SK-N-SH (cell line): ENCODE results near the gene PXN. TPM values are rescaled to one million over a fixed set of nuclear protein-coding genes. Genes with fewer than 3 reads are reported as not detected.

Source experiments
- CTCF ChIA-PET: fragments of 300-600, 350-600 bp; formaldehyde crosslinking; extraction: SDS; loops from one replicate; lab custom pipeline; 2021; lab: Yijun Ruan, JAX
- POLR2A ChIA-PET: fragments of 350-600 bp; sonication (Branson Sonifier 250); formaldehyde crosslinking; extraction: SDS; loops from one replicate; lab custom pipeline; 2020; ENCODE audit warnings: antibody characterized with exemption, inconsistent platforms; lab: Yijun Ruan, JAX
- DNase-seq: peaks from one replicate; pipeline ENCODE4 v3.0.0; 2012
- H2AFZ ChIP-seq: fragments of 200-600 bp; sonication (generic); 2 replicates; pipeline ENCODE4 v1.8.1; 2016; ENCODE audit warnings: antibody characterized with exemption, mild to moderate bottlenecking, low read depth
- H3F3A ChIP-seq: fragments of 200-600 bp; sonication (generic); replicated peaks from 2 replicates; pipeline ENCODE3; 2016; ENCODE audit warnings: antibody characterized with exemption, mild to moderate bottlenecking; ENCODE audit not compliant: insufficient read depth
- H3K27ac ChIP-seq, 2 experiments: fragments of 200-500 bp in 1 of 2; fragments of 200-600 bp in 1 of 2; sonication (Bioruptor generic) in 1 of 2; sonication (generic), shearing (Covaris generic) in 1 of 2; 2 replicates each; pipeline versions ENCODE4 v1.5.1 to v1.6.1; 2014 to 2016; ENCODE audit warnings: low read depth in 2 of 2, inconsistent platforms in 1 of 2, low read length in 1 of 2, mild to moderate bottlenecking in 1 of 2, mixed read lengths in 1 of 2
- H3K27me3 ChIP-seq: fragments of 200-600 bp; sonication (generic), shearing (Covaris generic); 2 replicates; pipeline ENCODE4 v1.6.1; 2016; ENCODE audit warnings: mixed run types; ENCODE audit not compliant: insufficient read depth
- H3K36me3 ChIP-seq, 2 experiments: fragments of 200-500 bp in 1 of 2; fragments of 200-600 bp in 1 of 2; sonication (Bioruptor generic) in 1 of 2; sonication (generic) in 1 of 2; replicated peaks in 1 of 2; 2 replicates each; pipeline versions ENCODE3 to v1.5.1; 2014 to 2016; ENCODE audit warnings: low read length in 1 of 2, mild to moderate bottlenecking in 1 of 2; ENCODE audit not compliant: insufficient read depth in 2 of 2, control insufficient read depth in 1 of 2
- H3K4me1 ChIP-seq, 2 experiments: fragments of 200-500 bp in 1 of 2; fragments of 200-600 bp in 1 of 2; sonication (Bioruptor generic) in 1 of 2; sonication (generic), shearing (Covaris generic) in 1 of 2; 2 replicates each; pipeline versions ENCODE4 v1.5.1 to v1.6.1; 2014 to 2016; ENCODE audit warnings: low read depth in 1 of 2, low read length in 1 of 2, mixed run types in 1 of 2; ENCODE audit not compliant: insufficient read depth in 2 of 2, control insufficient read depth in 1 of 2
- H3K4me2 ChIP-seq: fragments of 200-600 bp; sonication (generic), shearing (Covaris generic); 2 replicates; pipeline ENCODE4 v1.6.1; 2017; ENCODE audit warnings: mixed run types
- H3K4me3 ChIP-seq, 2 experiments: fragments of 200-500 bp in 1 of 2; fragments of 200-600 bp in 1 of 2; sonication (Bioruptor generic) in 1 of 2; sonication (generic), shearing (Covaris generic) in 1 of 2; 2 replicates each; pipeline versions ENCODE4 v1.5.1 to v1.8.1; 2014 to 2016; ENCODE audit warnings: low read depth in 2 of 2, inconsistent platforms in 1 of 2, low read length in 1 of 2, mild to moderate bottlenecking in 1 of 2, mixed read lengths in 1 of 2, moderate library complexity in 1 of 2
- H3K79me2 ChIP-seq: fragments of 200-600 bp; sonication (generic); 2 replicates; pipeline ENCODE4 v1.8.1; 2017; ENCODE audit warnings: mild to moderate bottlenecking; ENCODE audit not compliant: insufficient read depth
- H3K9ac ChIP-seq: fragments of 200-600 bp; sonication (generic); 2 replicates; pipeline ENCODE4 v1.6.1; 2017; ENCODE audit warnings: mixed run types
- H3K9me2 ChIP-seq: fragments of 200-600 bp; sonication (generic); 2 replicates; pipeline ENCODE4 v1.6.1; 2017; ENCODE audit warnings: mixed run types
- H3K9me3 ChIP-seq: fragments of 200-600 bp; sonication (generic); 2 replicates; pipeline ENCODE4 v1.6.1; 2017; ENCODE audit warnings: mixed run types, mild to moderate bottlenecking, moderate library complexity
- H4K20me1 ChIP-seq: fragments of 200-600 bp; sonication (generic); 2 replicates; pipeline ENCODE4 v1.6.1; 2017; ENCODE audit warnings: mild to moderate bottlenecking, mixed run types; ENCODE audit not compliant: insufficient read depth
- CTCF ChIP-seq: fragments of 200-600 bp; sonication (generic); IDR thresholded peaks from 2 replicates; pipeline ENCODE4 v1.6.1; 2017; ENCODE audit warnings: antibody characterized with exemption, mild to moderate bottlenecking, moderate library complexity
- ELF1 ChIP-seq: IDR thresholded peaks from 2 replicates; pipeline ENCODE4 v1.4.0; 2012
- EZH2phosphoT487 ChIP-seq: fragments of 200-600 bp; sonication (generic); IDR thresholded peaks from 2 replicates; pipeline ENCODE4 v1.6.1; 2017; ENCODE audit warnings: low read depth, mixed run types, mild to moderate bottlenecking, antibody characterized with exemption, moderate library complexity, borderline replicate concordance
- FOSL2 ChIP-seq: IDR thresholded peaks from 2 replicates; pipeline ENCODE4 v1.4.0; 2012; ENCODE audit warnings: low read depth, mild to moderate bottlenecking, moderate library complexity, borderline replicate concordance
- FOXJ3 ChIP-seq: sonication (generic); formaldehyde crosslinking; IDR thresholded peaks from 2 replicates; pipeline ENCODE4 v1.5.1; 2020; ENCODE audit warnings: mild to moderate bottlenecking, missing genetic modification reagents
- FOXM1 ChIP-seq: IDR thresholded peaks from 2 replicates; pipeline ENCODE4 v1.4.0; 2012; ENCODE audit warnings: low read depth, mild to moderate bottlenecking
- JUND ChIP-seq: IDR thresholded peaks from 2 replicates; pipeline ENCODE4 v1.4.0; 2012
- MEF2A ChIP-seq: IDR thresholded peaks from 2 replicates; pipeline ENCODE4 v1.4.0; 2012; ENCODE audit warnings: low read depth, borderline replicate concordance
- NRF1 ChIP-seq: IDR thresholded peaks from 2 replicates; pipeline ENCODE4 v1.6.1; 2012; ENCODE audit warnings: low read depth, mild to moderate bottlenecking, low read length
- RAD21 ChIP-seq: IDR thresholded peaks from 2 replicates; pipeline ENCODE4 v1.6.1; 2012; ENCODE audit warnings: mild to moderate bottlenecking, low read length
- RCOR1 ChIP-seq: fragments of 150-350 bp; IDR thresholded peaks from 2 replicates; pipeline ENCODE4 v1.6.1; 2017; ENCODE audit warnings: antibody characterized with exemption, low read length
- REST ChIP-seq: IDR thresholded peaks from 2 replicates; pipeline ENCODE4 v1.6.1; 2012; ENCODE audit warnings: mild to moderate bottlenecking, low read depth, low read length, moderate library complexity
- RFX5 ChIP-seq: IDR thresholded peaks from 2 replicates; pipeline ENCODE4 v1.6.1; 2012; ENCODE audit warnings: mild to moderate bottlenecking, improper control_type of control experiment, low read length
- RXRA ChIP-seq: IDR thresholded peaks from 2 replicates; pipeline ENCODE4 v1.4.0; 2012; ENCODE audit warnings: low read depth, mild to moderate bottlenecking, borderline replicate concordance
- TEAD4 ChIP-seq: IDR thresholded peaks from 2 replicates; pipeline ENCODE4 v1.4.0; 2012; ENCODE audit warnings: mild to moderate bottlenecking, borderline replicate concordance; ENCODE audit not compliant: insufficient read depth
- ZBTB33 ChIP-seq: IDR thresholded peaks from 2 replicates; pipeline ENCODE4 v1.4.0; 2012; ENCODE audit warnings: low read depth, borderline replicate concordance
- WGBS: methylation state at CpG from one replicate; pipeline ENCODE4 v1.1.6; 2017; ENCODE audit warnings: low lambda C conversion rate; 5-methylcytosine and 5-hydroxymethylcytosine counted together
- polyA plus RNA-seq, 3 experiments: library from polyadenylated mRNA; depleted of rRNA; stranded (reverse); fragments of >200 nt; gene quantifications; 2 replicates each; pipeline ENCODE4 v1.2.3, GENCODE V29; 2012
- TF ChIP-seq, protein P1 (sequence below): IDR thresholded peaks from 2 replicates; pipeline ENCODE4 v1.4.0; 2012; ENCODE audit warnings: low read depth, borderline replicate concordance

Gene PXN
- polyA plus RNA-seq, 1 of the 3 experiments (the other 2 are of a cell fraction), result 89.0 TPM

GRCh38 chr12:120247621-120248030 lies 17.9 kb downstream of the PXN start (continued):
- TF ChIP-seq REST, result no peak
- TF ChIP-seq ELF1, result no peak
- TF ChIP-seq MEF2A, result no peak
- TF ChIP-seq ZBTB33, result no peak
- no peak for TF ChIP-seq CTCF

DNA sequence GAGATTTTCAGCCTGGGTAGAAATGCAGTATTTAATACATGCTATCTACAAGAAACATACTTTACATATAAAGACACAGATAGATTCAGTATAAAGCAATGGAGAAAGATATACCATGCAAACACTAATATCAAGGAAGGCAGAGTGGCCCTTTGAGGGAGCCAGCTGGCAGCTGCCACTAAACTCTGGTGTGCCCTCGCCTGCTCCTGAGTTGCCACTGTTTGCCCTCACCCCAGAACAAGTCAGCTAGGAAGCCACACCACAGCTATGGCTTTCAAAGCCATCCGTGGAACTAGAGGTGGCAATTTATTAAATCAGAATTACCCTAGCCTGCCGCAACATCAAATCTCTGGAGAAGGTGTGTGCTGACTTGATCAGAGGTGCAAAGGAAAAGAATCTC lies 18.3 kb downstream of the PXN start:
- Histone ChIP-seq H3K79me2 (peaks cover 98% of the 10 kb centered on the region), H3K9ac (peak overlapping the region; percentile 25; the same call in 1 of the 2 replicates), H4K20me1 (peaks cover 74% of the 10 kb centered on the region), H3K9me3 (no peaks in the 10 kb centered on the region), H3K27ac (peak overlapping the region; percentile 56 to 93; a peak in 3 of 4 replicates), H3K4me3 (peak overlapping the region in 1 of 2 experiments; percentile 32; a peak in 1 of 4 replicates), H3K9me2 (no peaks in the 10 kb centered on the region), H3K4me1 (peaks cover 17 to 56% of the 10 kb centered on the region in 2 experiments), H3K27me3 (no peaks in the 10 kb centered on the region), H3F3A (peaks cover 48% of the 10 kb centered on the region), H3K36me3 (peaks cover 0 to 14% of the 10 kb centered on the region in 2 experiments), H3K4me2 (peak overlapping the region; percentile 63), H2AFZ (no peak overlapping the region)
- DNase-seq, result no peak
- POLR2A ChIA-PET, result interaction anchor here (0.6 to 0.7 kb wide), 2 partner anchors 41 to 142 kb away, joined by 3 to 4 read pairs; no protein-coding TSS in a partner anchor
- WGBS, result 50% methylated on average over 3 of the region's 3 CpGs
- CTCF ChIA-PET, result interaction anchor here (0.7 to 3.1 kb wide), 6 partner anchors 9 to 19 kb away, joined by 3 to 17 read pairs (median 6); partner anchors contain the start of gene PXN
- TF ChIP-seq FOXM1, result no peak
- no peak for TF ChIP-seq NRF1
- no peak for TF ChIP-seq RAD21
- no peak for TF ChIP-seq FOSL2
- no peak for TF ChIP-seq JUND
- no peak for TF ChIP-seq RXRA
- no peak for TF ChIP-seq RCOR1
- no peak for TF ChIP-seq ZBTB33
- TF ChIP-seq EZH2phosphoT487, result no peak
- TF ChIP-seq, protein P1, sequence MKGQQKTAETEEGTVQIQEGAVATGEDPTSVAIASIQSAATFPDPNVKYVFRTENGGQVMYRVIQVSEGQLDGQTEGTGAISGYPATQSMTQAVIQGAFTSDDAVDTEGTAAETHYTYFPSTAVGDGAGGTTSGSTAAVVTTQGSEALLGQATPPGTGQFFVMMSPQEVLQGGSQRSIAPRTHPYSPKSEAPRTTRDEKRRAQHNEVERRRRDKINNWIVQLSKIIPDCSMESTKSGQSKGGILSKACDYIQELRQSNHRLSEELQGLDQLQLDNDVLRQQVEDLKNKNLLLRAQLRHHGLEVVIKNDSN, result no peak
- no peak for TF ChIP-seq TEAD4
- no peak for TF ChIP-seq RFX5
- TF ChIP-seq CTCF, result no peak
- no peak for TF ChIP-seq FOXJ3 (CRISPR knock-in tag)
- no peak for TF ChIP-seq MEF2A
